Measurements from ENCODE around the gene UXS1.
"Not testable (repeated sequence)": the region's sequence is repeated elsewhere in the genome, so short reads cannot be mapped to it uniquely, and the experiment has no call there.

DNA sequence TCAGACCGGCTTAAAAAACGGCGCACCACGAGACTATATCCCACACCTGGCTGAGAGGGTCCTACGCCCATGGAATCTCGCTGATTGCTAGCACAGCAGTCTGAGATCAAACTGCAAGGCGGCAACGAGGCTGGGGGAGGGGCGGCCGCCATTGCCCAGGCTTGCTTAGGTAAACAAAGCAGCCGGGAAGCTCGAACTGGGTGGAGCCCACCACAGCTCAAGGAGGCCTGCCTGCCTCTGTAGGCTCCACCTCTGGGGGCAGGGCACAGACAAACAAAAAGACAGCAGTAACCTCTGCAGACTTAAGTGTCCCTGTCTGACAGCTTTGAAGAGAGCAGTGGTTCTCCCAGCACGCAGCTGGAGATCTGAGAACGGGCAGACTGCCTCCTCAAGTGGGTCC lies 62.9 kb downstream of the UXS1 start:
- TF ChIP-seq TAF1 (IDR thresholded peaks at IDR 0.05; ENCODE audit: control insufficient read depth, extremely low read depth, insufficient read depth, low read length, severe bottlenecking); ZNF217 (CRISPR knock-in tag; IDR thresholded peaks at IDR 0.05); MXD1 (CRISPR knock-in tag; IDR thresholded peaks at IDR 0.05; ENCODE audit: borderline replicate concordance, poor library complexity, severe bottlenecking); DPF2 (IDR thresholded peaks at IDR 0.05); MCM7 (IDR thresholded peaks at IDR 0.05); HDAC6 (IDR thresholded peaks at IDR 0.05; ENCODE audit: low read depth, low read length); FOXK1 (CRISPR knock-in tag; IDR thresholded peaks at IDR 0.05; ENCODE audit: borderline replicate concordance); FOXJ3 (CRISPR knock-in tag; IDR thresholded peaks at IDR 0.05); POLR2A (conservative IDR thresholded peaks at IDR 0.05): not testable (repeated sequence)
- TF ChIP-seq, protein P1, sequence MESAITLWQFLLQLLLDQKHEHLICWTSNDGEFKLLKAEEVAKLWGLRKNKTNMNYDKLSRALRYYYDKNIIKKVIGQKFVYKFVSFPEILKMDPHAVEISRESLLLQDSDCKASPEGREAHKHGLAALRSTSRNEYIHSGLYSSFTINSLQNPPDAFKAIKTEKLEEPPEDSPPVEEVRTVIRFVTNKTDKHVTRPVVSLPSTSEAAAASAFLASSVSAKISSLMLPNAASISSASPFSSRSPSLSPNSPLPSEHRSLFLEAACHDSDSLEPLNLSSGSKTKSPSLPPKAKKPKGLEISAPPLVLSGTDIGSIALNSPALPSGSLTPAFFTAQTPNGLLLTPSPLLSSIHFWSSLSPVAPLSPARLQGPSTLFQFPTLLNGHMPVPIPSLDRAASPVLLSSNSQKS (CRISPR knock-in tag; IDR thresholded peaks at IDR 0.05): not testable (repeated sequence)
- TF ChIP-seq, protein P2, sequence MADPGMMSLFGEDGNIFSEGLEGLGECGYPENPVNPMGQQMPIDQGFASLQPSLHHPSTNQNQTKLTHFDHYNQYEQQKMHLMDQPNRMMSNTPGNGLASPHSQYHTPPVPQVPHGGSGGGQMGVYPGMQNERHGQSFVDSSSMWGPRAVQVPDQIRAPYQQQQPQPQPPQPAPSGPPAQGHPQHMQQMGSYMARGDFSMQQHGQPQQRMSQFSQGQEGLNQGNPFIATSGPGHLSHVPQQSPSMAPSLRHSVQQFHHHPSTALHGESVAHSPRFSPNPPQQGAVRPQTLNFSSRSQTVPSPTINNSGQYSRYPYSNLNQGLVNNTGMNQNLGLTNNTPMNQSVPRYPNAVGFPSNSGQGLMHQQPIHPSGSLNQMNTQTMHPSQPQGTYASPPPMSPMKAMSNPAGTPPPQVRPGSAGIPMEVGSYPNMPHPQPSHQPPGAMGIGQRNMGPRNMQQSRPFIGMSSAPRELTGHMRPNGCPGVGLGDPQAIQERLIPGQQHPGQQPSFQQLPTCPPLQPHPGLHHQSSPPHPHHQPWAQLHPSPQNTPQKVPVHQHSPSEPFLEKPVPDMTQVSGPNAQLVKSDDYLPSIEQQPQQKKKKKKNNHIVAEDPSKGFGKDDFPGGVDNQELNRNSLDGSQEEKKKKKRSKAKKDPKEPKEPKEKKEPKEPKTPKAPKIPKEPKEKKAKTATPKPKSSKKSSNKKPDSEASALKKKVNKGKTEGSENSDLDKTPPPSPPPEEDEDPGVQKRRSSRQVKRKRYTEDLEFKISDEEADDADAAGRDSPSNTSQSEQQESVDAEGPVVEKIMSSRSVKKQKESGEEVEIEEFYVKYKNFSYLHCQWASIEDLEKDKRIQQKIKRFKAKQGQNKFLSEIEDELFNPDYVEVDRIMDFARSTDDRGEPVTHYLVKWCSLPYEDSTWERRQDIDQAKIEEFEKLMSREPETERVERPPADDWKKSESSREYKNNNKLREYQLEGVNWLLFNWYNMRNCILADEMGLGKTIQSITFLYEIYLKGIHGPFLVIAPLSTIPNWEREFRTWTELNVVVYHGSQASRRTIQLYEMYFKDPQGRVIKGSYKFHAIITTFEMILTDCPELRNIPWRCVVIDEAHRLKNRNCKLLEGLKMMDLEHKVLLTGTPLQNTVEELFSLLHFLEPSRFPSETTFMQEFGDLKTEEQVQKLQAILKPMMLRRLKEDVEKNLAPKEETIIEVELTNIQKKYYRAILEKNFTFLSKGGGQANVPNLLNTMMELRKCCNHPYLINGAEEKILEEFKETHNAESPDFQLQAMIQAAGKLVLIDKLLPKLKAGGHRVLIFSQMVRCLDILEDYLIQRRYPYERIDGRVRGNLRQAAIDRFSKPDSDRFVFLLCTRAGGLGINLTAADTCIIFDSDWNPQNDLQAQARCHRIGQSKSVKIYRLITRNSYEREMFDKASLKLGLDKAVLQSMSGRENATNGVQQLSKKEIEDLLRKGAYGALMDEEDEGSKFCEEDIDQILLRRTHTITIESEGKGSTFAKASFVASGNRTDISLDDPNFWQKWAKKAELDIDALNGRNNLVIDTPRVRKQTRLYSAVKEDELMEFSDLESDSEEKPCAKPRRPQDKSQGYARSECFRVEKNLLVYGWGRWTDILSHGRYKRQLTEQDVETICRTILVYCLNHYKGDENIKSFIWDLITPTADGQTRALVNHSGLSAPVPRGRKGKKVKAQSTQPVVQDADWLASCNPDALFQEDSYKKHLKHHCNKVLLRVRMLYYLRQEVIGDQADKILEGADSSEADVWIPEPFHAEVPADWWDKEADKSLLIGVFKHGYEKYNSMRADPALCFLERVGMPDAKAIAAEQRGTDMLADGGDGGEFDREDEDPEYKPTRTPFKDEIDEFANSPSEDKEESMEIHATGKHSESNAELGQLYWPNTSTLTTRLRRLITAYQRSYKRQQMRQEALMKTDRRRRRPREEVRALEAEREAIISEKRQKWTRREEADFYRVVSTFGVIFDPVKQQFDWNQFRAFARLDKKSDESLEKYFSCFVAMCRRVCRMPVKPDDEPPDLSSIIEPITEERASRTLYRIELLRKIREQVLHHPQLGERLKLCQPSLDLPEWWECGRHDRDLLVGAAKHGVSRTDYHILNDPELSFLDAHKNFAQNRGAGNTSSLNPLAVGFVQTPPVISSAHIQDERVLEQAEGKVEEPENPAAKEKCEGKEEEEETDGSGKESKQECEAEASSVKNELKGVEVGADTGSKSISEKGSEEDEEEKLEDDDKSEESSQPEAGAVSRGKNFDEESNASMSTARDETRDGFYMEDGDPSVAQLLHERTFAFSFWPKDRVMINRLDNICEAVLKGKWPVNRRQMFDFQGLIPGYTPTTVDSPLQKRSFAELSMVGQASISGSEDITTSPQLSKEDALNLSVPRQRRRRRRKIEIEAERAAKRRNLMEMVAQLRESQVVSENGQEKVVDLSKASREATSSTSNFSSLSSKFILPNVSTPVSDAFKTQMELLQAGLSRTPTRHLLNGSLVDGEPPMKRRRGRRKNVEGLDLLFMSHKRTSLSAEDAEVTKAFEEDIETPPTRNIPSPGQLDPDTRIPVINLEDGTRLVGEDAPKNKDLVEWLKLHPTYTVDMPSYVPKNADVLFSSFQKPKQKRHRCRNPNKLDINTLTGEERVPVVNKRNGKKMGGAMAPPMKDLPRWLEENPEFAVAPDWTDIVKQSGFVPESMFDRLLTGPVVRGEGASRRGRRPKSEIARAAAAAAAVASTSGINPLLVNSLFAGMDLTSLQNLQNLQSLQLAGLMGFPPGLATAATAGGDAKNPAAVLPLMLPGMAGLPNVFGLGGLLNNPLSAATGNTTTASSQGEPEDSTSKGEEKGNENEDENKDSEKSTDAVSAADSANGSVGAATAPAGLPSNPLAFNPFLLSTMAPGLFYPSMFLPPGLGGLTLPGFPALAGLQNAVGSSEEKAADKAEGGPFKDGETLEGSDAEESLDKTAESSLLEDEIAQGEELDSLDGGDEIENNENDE (IDR thresholded peaks at IDR 0.05; ENCODE audit: low read depth, low read length): not testable (repeated sequence)
- TF ChIP-seq, protein P3, sequence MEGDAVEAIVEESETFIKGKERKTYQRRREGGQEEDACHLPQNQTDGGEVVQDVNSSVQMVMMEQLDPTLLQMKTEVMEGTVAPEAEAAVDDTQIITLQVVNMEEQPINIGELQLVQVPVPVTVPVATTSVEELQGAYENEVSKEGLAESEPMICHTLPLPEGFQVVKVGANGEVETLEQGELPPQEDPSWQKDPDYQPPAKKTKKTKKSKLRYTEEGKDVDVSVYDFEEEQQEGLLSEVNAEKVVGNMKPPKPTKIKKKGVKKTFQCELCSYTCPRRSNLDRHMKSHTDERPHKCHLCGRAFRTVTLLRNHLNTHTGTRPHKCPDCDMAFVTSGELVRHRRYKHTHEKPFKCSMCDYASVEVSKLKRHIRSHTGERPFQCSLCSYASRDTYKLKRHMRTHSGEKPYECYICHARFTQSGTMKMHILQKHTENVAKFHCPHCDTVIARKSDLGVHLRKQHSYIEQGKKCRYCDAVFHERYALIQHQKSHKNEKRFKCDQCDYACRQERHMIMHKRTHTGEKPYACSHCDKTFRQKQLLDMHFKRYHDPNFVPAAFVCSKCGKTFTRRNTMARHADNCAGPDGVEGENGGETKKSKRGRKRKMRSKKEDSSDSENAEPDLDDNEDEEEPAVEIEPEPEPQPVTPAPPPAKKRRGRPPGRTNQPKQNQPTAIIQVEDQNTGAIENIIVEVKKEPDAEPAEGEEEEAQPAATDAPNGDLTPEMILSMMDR (IDR thresholded peaks at IDR 0.05 in 2 of 3, conservative IDR thresholded peaks at IDR 0.05 in 1 of 3; ENCODE audit: insufficient read depth in 2 of 3, low read depth in 1 of 3, low read length in 3 of 3): not testable (repeated sequence)
- TF ChIP-seq, protein P4, sequence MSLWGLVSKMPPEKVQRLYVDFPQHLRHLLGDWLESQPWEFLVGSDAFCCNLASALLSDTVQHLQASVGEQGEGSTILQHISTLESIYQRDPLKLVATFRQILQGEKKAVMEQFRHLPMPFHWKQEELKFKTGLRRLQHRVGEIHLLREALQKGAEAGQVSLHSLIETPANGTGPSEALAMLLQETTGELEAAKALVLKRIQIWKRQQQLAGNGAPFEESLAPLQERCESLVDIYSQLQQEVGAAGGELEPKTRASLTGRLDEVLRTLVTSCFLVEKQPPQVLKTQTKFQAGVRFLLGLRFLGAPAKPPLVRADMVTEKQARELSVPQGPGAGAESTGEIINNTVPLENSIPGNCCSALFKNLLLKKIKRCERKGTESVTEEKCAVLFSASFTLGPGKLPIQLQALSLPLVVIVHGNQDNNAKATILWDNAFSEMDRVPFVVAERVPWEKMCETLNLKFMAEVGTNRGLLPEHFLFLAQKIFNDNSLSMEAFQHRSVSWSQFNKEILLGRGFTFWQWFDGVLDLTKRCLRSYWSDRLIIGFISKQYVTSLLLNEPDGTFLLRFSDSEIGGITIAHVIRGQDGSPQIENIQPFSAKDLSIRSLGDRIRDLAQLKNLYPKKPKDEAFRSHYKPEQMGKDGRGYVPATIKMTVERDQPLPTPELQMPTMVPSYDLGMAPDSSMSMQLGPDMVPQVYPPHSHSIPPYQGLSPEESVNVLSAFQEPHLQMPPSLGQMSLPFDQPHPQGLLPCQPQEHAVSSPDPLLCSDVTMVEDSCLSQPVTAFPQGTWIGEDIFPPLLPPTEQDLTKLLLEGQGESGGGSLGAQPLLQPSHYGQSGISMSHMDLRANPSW (CRISPR knock-in tag; IDR thresholded peaks at IDR 0.05): not testable (repeated sequence)

Data from K562 (cell line).